K562 (cell line): ENCODE results near the gene CCDC196. TPM values are rescaled to one million over a fixed set of nuclear protein-coding genes. Genes with fewer than 3 reads are reported as not detected.

ENCODE experiments used
- CBX8 ChIP-seq: fragments of 200-600 bp; sonication (generic); IDR thresholded peaks from 2 replicates; pipeline ENCODE4 v1.6.1; 2012; ENCODE audit warnings: borderline replicate concordance, mixed run types, low read depth, mild to moderate bottlenecking, moderate library complexity, mixed read lengths, low read length, control low read depth, inconsistent platforms; ENCODE audit not compliant: poor library complexity, severe bottlenecking; ENCODE audit errors: extremely low read depth
- polyA plus RNA-seq, 8 experiments: library from polyadenylated mRNA; depleted of rRNA in 4 of 8; stranded (reverse) in 5 of 8; unstranded in 3 of 8; fragments of >200 nt; fragmentation: Nextera tagmentation in 2 of 8; fragmentation: Illumina TruSeq in 1 of 8; extraction: Ambion mirVana in 2 of 8; extraction: Trizol in 1 of 8; gene quantifications; 2 replicates each; pipeline versions ENCODE4 v1.2.1 to v1.2.3, GENCODE V29; 2011 to 2014; ENCODE audit warnings: inconsistent platforms in 1 of 8, missing spikeins in 1 of 8
- total RNA-seq, 7 experiments: library from RNA; depleted of rRNA in 6 of 7; stranded (reverse); fragments of >200 nt in 6 of 7; fragmentation: Illumina TruSeq in 2 of 7; extraction: Trizol in 2 of 7; gene quantifications; 2 replicates each; pipeline versions ENCODE4 v1.2.1 to v1.2.3, GENCODE V29; 2011 to 2021; ENCODE audit warnings: low replicate concordance in 1 of 7
- TF ChIP-seq, protein P1 (sequence below), 2 experiments: fragments of 450-650 bp; formaldehyde crosslinking in 1 of 2; IDR thresholded peaks; 2 replicates each; pipeline versions ENCODE4 v1.4.0 to v1.6.1; 2014 to 2020; ENCODE audit warnings: mild to moderate bottlenecking in 2 of 2, borderline replicate concordance in 1 of 2, low read depth in 1 of 2
- TF ChIP-seq, protein P2 (sequence below), 2 experiments: fragments of 450-650 bp in 1 of 2; sonication (generic) in 1 of 2; formaldehyde crosslinking in 1 of 2; IDR thresholded peaks in 1 of 2; conservative IDR thresholded peaks in 1 of 2; 2 replicates each; pipeline versions ENCODE4 v1.6.1 to v1.8.1; 2016 to 2023; ENCODE audit warnings: mild to moderate bottlenecking in 2 of 2, moderate library complexity in 2 of 2, inconsistent platforms in 1 of 2, missing genetic modification reagents in 1 of 2

Gene CCDC196
- total and polyA plus RNA-seq, 9 of the 15 experiments (the other 6 are each of a cell fraction or from before 2014, with no cell fraction given) = not detected

DNA sequence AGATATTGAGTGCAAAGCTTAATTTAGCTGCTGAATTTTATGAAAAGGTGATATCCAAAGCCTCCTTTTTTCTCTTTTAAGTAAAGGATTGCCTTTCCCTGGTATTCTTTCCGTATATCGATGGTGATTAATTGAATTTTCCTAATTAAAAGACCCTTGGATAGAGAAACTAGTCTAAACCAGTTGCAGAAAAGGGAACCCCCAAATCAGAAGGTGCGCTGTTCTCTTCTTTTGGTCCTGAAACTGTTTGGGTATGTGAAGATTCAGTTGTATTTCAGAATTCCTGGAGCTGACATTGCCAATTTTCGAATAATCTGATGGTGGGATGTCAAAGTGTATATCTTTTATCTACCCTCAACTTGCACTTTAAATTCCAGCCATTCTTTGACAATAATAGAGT, 23.7 kb downstream of the CCDC196 start (continued):
- TF ChIP-seq, protein P1, sequence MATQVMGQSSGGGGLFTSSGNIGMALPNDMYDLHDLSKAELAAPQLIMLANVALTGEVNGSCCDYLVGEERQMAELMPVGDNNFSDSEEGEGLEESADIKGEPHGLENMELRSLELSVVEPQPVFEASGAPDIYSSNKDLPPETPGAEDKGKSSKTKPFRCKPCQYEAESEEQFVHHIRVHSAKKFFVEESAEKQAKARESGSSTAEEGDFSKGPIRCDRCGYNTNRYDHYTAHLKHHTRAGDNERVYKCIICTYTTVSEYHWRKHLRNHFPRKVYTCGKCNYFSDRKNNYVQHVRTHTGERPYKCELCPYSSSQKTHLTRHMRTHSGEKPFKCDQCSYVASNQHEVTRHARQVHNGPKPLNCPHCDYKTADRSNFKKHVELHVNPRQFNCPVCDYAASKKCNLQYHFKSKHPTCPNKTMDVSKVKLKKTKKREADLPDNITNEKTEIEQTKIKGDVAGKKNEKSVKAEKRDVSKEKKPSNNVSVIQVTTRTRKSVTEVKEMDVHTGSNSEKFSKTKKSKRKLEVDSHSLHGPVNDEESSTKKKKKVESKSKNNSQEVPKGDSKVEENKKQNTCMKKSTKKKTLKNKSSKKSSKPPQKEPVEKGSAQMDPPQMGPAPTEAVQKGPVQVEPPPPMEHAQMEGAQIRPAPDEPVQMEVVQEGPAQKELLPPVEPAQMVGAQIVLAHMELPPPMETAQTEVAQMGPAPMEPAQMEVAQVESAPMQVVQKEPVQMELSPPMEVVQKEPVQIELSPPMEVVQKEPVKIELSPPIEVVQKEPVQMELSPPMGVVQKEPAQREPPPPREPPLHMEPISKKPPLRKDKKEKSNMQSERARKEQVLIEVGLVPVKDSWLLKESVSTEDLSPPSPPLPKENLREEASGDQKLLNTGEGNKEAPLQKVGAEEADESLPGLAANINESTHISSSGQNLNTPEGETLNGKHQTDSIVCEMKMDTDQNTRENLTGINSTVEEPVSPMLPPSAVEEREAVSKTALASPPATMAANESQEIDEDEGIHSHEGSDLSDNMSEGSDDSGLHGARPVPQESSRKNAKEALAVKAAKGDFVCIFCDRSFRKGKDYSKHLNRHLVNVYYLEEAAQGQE (IDR thresholded peaks at IDR 0.05; ENCODE audit: borderline replicate concordance) = peak; percentile 86
- TF ChIP-seq, protein P1 (CRISPR knock-in tag; IDR thresholded peaks at IDR 0.05; ENCODE audit: low read depth) = no peak
- TF ChIP-seq, protein P2, sequence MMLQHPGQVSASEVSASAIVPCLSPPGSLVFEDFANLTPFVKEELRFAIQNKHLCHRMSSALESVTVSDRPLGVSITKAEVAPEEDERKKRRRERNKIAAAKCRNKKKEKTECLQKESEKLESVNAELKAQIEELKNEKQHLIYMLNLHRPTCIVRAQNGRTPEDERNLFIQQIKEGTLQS (IDR thresholded peaks at IDR 0.05) = no peak
- TF ChIP-seq, protein P2 (CRISPR knock-in tag; conservative IDR thresholded peaks at IDR 0.05) = no peak
- peak; percentile 86 for TF ChIP-seq CBX8
